NCI-H524 (cell line): ENCODE data around the gene SYNE3.
A peak's percentile ranks its signal among the peaks of the same experiment; 100 is the strongest.
"Not testable (repeated sequence)": the region's sequence is repeated elsewhere in the genome, so short reads cannot be mapped to it uniquely, and the experiment has no call there.

Source experiments
- DNase-seq, 2 experiments: peaks; one replicate each; lab custom pipeline; 2025; lab: John Stamatoyannopoulos, UW

Gene SYNE3

DNA sequence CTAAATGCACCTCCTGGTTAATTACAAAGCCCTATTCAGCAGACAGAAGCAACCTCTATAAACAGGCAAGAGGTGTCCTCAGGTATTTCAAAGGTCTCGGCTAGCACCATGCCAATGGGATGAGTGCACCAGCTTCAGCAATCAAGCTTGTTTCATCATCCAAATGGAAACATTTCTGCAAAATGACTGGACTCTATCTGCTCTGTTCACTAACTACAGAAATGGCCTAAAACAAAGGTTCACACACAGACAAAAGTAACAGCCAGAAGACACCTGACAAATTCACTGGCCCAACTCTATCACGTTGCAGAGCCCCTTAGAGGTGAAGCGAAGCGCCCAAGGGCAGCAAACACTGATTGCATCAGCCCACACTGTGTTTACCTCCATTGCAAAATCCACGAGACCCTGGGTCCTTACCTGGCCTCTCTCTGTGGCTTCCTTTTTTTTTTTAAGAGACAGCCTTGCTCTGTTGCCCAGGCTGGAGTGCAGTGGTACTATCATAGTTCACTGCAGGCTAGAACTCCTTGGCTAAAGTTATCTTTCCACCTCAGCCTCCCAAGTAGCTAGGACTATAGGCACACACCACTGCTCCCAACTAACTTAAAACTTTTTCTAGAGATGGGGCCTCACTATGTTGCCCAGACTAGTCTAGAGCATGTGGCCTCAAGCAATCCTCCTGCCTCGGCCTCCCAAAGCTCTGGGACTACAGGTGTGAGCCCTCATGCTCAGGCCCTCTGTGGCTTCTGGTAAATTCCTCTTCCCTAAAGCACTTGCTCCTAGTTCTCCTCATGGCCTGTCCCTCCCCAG is 8.5 kb upstream of the SYNE3 start:
- DNase-seq = no peak

DNA sequence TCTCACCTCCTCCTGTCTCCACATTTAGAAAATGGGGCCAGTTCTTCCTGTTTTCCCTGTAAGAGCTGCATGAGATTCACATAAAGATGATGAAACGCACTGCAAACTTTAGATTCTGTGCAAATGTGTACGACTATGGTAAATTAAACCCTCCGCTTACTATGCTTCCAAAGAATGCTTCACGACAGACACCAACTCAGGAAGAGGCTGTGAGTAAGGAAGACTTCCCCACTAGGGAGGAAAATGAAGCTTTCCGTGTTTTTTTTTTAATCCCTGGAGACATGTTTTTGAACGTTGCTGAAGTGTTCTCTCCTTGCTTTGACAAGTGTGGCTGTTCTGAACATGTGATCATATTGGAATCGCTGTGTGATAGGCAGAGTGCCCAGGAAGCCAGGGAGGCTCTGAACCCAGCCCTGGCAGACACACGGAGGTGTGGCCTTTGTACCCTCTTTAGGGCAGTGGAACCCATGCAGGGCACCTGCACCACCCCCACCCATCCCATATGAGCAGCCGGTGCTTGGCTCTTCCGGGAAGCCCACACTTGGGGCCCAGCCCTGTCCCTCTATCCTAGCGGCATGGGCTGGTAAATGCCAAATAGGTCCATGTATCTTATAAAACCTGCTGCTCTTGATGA is 7.5 kb upstream of the SYNE3 start:
- no peak for DNase-seq

DNA sequence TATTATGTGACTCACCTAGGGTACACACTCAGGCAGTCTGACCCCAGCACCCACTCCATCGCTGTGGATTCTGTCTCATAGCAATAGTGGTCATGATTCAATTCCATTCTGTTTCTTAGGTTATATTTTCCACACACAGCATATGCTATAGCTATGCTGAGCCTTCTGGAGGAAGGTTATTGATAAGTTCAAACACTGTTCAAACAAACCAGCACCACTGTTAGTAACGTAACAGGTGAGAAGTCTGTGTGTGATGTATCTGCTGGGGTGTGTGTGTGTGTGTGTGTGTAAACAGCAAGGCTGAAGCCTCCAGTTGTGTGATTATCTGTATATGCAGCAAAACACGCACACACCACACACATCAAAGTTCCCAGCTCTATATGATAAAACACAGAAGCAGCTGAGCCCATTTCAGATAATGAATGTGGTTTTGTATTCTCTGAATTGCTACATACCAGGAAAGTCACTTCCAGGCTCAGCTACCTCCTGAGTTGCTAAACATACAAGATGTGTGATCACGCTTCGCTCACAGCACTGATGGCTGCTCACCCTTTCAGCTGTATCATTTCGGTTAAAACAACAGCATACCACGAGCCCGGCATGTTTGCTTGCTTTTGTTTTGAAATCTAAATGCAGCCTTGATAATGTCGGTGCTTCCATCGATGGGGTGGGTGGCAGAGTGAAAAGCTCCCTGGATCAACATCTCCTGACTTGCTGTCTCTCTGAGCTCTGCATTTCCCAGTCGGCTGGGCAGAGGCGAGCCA is 6.8 kb upstream of the SYNE3 start:
- DNase-seq = no peak

DNA sequence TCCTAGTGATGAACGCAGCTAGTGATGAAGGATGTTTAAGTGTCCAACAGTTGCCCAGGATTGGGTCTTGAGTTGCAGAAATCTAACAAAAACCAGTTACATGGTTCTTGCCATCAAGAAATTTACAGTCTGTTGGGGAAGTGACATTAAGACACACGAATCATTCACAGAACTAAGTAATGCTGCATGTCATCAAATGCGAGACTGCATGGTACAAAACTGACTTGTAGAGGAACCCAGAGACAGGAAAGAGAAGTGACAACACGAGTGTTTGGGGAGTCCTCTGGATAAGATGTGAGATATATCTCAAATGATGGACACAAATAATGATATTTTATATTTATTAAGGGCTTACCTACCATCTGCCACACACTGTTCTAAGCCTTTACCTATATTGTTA is 6.1 kb upstream of the SYNE3 start:
- no peak for DNase-seq

DNA sequence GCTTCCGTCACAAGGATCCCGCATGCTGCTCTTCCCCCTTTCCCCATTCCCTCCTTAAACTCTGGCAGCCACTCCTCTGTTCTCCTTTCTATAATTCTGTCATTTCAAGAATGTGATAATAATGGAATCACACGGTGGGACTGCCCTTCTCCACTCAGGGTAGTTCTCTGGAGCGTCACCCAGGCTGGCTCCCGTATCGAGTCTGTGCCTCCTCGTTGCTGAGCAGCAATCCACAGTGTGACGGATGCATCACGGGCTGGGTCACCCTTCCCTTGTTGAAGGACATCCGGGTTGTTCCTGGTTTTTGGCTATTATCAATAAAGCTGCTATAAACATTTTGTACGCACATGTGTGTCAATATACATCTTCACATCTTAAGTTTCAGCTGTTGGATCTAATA is 5.7 kb upstream of the SYNE3 start:
- no peak for DNase-seq

DNA sequence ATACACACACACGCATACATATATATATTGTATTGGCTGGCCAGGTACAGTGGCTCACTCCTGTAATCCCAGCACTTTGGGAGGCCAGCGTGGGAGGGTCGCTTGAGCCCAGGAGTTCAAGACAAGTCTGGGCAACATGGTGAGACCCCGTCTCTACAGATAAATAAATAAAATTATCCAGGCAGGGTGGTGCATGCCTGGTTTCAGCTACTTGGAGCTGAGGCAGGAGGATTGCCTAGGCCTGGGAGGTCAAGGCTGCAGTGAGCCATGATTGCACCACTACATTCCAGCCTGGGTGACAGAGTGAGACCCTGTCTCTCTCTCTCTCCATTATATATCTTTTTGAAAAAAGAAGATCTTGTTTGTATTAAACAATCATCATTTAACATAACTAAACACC is 4.6 kb upstream of the SYNE3 start:
- no peak for DNase-seq

DNA sequence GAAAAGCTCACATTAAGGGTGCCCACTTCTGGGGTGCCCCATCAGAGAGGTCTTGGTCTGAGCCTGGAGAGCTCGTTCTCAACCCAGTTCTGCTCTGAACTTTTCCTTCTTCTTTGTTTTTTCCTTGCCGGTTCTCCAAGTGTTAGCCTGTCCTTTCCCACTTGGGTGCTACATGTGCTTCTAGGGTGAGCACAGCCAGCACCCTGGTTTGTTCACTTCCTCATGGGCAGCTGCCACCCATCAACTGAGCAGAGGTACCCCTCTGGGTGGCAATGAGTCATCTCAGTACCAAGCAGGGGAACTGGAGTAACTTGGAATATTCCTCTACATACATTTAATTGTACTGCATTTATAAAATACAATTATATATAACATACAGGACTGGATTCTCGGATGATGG is 3.9 kb upstream of the SYNE3 start:
- DNase-seq = no peak

DNA sequence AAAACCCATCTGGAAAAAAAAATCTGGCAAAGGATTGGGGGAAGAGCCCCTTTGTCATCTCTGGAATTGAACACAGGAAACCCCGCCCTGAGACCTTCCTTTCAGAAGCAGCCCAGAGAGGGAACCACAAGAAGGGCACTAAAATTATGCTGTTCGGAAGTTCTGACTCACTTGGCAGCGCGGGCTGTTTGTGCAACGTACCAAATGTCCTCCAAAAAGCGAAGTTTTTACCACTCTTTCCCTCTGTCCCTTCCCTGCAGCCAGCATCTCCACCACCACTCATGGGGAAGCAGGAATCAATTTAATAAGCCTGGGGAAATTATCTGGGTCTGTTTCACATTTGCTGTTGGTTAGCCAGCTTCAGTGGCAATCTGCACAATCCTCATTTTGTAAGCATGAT is 3.2 kb upstream of the SYNE3 start:
- no peak for DNase-seq

DNA sequence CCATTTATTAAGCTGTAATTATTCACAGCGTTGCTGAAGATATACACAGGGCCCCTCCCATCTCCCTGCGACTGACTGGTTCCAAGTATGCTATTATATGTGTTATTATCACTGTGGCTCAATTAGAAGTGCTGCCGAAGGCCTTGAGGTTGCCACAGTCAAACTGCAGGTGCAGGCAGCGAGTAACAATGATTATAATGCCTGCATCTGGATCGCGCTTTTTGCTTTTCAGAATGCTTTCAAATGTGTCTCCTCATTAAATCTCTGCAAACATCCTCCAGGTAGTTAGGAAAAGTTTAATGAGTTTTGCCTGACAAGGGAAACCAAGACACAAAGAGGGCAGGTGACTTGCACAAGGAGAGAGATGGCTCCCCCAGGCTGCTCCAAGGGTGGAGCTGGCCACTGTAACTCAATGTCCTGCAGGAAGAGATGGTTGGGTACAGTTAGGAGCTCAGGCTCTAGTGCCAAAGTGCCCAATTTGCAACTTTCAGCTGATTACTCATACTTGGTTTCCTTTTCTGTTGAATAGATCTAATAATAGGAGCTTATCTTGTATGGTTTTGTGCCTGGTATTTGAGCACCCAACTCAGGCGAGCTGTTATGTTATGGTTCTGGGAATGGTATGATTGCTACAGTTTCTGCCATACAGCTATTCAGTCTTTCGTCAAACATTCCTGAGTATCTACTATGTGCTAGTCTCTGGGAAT is 1.7 kb upstream of the SYNE3 start:
- no peak for DNase-seq

DNA sequence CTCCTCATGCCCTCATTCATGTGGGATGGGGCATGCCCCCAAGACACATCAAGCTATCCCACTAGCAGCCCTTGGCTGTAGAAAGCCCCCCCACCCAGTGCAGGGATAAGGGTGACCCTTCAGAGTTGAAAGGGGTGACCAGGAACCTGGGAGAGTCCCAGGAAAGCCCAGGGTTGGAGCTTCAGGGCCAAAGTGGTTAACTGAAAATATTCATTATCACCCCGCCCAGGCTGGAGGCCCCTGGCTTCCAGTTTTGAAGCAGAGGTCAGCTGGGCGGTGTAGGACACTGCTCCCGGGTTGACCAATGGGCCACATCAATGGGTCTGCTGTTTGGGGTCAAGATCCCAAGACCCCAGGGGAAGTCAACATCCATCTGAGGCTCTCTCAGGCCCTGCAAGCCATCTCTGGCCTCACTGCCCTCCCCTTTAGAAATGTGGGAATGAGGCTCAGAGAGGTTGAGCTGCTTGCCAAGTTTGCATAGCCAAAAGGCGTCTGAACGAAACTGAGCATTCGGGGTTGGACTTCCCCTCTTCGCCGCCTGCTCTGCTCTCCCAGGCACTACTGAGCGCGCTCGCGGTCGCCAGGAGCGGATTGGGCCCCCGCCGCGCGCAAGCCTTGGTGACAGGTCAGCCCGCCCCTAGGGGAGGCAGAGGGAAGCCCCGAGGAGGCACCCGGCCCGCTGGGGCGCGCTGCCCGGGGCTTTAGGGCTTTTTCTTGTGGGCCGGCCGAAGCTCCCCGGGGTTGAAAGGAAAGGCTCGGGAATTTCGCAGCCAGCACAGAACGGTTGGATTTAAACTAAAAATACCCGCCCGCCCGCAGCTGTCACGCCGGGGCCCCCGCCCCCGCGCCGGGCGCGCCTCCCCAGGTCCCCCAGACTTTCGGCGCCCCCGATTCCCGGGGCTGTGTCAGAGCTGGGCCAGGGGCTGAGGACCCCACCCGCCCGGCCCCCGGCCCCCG is 576 bp downstream of the SYNE3 start:
- peak; percentile 49 to 70 for DNase-seq

DNA sequence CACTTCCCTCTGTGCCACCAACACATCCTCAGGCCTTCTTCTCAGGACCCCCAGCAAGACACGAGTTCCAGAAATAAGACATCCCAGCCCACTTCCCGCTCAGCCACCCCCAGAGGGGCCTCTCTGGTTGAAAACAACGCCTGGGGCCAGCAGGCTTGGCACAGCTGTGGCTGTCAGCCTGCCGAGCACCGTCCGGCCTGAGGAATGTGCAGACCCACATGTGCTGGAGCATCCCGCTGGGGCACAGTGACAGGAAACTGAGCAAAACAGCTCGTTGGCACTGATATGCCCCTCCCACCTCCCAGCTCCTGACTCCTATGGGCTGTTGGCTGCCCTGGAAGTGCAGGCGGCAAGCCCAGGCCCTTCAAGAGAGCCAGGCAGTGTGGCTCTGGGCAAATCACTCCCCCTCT is 1.4 kb downstream of the SYNE3 start:
- DNase-seq = no peak

DNA sequence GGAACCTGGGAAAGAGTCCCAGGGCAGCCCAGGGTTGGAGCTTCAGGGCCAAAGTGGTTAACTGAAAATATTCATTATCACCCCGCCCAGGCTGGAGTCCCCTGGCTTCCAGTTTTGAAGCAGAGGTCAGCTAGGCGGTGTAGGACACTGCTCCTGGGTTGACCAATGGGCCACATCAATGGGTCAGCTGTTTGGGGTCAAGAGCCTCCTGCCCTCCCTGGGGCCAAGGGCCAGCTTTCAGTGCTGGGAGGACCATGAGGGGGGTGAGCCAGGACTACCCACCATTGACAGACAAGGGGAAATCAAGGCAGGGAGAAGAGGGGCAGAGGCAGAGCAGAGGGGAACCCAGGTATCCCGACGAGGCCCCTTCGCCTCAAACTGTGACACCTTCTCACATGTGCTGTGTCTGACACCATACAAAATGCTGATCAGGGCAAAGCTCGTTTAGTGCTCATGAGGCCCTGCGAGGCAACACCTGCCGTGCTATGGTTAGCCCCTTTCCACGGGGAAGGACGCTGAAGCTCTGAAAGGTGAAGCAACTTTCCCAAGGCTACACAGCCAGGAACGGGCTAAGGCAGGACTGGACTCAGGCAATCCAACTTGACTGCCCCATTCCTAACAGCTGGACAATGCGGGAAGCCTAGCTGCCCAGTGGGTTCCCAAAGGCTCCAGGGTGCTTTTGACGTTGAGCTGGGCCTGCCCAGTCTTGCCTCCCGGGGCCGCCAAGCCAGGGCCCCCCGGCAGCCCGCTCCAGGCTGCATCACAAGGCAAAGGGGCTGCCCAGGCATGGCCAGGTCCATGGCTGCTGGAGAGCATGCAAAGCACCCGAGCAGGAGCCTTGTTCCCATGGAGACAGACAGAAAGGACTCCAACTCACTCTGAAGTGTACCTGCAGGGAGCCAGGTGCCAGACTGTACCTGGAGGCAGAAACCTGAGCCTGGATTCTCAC is 2.0 kb downstream of the SYNE3 start:
- DNase-seq = no peak

DNA sequence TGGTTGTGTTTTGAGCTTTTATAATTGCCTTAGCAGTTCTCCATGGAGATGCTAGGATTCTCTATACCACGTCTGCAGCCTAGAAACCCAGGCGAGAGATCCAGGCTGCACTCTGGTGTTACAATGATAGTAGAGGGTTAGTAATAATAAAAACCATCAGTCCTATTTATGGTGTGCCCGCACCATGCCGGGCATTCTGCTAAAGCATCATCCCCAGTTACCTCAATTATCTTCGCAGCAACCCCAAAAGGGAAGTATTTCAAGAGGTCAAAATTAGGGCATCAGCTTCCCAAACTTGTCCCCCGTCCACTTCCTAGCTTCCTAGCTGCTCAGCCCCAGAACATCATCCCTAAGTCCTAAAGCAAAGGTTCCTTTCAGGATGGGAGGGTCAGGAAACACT is 3.2 kb downstream of the SYNE3 start:
- no peak for DNase-seq

DNA sequence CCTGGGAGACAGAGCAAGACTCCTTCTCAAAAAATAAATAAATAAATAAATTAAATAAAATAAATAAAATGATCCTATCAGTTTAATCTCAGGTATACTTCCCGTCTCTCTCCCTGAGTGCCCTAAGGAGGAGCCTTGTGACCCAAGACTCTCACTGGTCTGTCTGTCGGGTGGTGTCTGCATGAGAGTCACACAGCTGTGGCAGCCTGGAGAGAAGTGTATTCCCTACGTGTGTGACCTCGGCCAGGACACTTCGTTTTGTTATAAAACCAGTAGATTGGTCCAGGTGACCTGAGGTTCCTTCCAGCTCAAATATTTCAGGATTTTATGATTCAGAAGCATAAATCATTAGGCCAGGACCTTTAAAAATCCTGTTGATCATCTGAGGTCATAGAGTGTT is 4.8 kb downstream of the SYNE3 start:
- no peak for DNase-seq

DNA sequence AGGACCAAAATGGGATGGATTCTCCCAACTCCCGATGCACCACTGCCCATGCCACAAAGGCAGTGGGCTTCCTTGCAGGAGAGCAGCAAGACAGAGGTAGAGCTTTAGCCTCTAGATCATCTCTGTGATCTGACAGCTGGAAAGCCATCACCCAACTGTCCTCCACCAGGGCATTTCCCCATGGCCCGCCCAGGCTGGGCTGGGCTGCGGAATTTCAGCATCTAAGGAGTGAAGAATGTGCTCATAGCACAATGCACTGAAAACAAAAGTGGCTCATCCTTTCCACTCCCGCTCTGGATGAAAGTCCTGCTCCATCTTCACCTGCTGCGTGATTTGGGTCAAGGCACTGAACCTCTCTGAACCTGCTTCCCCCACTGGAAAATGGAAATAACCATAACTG is 5.6 kb downstream of the SYNE3 start:
- no peak for DNase-seq

DNA sequence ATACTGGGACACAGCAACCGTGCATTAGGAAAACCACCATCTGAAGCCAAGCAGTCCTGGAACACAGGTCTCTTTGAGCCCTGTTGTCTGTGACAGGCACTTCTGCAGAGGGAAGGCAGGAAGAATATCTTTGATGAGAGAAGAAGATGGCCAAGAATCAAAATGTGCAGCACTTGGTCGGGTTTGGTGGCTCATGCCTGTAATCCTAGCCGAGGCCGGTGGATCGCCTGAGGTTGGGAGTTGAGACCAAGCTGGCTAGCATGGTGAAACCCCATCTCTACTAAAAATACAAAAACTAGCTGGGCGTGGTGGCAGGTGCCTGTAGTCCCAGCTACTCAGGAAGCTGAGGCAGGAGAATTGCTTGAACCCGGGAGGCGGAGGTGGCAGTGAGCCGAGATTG is 6.1 kb downstream of the SYNE3 start:
- not testable (repeated sequence) for DNase-seq

DNA sequence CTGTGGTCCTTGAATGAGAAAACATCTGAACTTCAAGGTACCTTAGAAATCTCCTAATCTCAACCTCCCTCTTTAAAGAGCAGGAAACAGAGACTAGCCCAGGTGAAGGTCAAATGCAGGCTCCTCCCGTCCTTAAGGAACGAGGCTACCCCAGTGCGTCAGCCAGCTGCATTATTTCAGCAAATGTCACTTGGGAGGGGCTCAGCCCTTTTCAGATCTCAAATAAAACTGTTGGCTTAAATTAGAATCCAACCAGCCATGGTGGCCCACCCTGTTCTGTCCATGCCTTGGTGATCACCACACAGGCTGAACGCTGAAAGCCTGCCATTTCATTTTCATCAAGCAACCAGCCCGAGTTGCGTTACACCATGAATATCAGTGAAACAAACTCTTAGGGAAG is 7.0 kb downstream of the SYNE3 start:
- DNase-seq = no peak

DNA sequence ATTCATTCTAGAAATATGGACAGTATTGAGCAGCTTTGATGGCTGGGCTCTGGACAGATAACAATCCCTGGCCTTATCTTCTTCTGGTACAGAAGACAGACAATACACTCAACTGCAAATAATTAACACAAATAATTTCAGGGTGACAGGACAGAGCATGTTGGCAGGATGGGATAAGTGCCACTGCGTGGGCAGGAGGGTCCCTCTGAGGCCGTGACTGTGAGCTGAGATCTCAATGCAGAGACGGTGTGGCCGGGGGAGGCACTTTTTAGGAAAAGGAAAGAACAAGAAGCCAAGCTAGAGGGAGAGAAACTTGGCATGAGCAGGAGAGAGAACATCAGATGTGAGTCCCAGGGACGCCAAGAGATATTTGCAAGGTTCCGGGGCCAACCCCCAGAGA is 8.1 kb downstream of the SYNE3 start:
- no peak for DNase-seq

DNA sequence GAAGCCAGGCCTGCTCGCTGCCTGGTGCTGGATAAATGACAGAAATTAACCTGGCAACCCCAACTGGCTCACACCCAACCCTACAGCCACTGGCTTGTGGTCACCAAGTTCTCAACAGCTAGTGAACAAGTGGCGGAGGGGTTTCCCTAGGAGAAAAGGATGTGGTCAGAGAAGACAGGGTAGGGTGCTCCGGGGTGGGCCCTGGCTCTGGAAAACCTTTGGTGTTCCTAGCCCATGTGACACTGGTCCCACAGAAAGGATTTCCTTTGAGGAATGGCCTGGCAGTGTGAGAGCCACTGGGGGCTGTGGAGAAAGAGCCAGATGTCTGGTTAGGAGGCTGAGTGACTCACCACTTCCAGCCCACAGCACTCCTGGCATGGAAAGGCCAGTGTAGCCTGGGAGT is 8.7 kb downstream of the SYNE3 start:
- DNase-seq = no peak

DNA sequence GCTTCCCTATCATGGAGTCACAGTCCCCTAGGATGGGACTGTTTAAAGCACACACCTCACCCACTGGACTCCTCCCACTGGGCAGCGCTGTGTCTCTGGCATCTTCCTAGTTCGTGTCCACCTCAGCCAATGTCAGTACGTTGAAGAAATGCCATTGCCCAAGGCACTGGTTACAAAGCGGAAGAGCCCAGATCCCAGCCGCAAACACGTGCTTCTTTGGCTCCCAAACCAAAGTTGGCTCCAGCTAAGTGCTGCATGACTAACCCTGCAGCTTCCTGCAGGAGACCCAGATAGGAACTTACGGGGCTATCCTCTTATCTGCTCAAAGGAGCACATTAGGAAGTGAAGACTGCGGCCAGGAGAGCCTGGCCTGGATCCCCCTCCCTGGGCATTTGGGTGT is 9.3 kb downstream of the SYNE3 start:
- no peak for DNase-seq
